ENCODE data around the gene ELMOD1.

Gene ELMOD1

GRCh38 chr11:107675902-107676301, 85.0 kb downstream of the ELMOD1 start:
- Histone ChIP-seq H3K27ac (replicated peaks) (no peak overlapping the region), H3K27me3 (ENCODE audit: insufficient read depth, poor library complexity, severe bottlenecking) (no peaks in the 10 kb centered on the region), H3K4me3 (replicated peaks; ENCODE audit: insufficient read depth, low read length) (no peak overlapping the region)
- no peak for DNase-seq (ENCODE audit: low read depth in 1 of 2, low spot score in 1 of 2)
- TF ChIP-seq POLR2AphosphoS5 (IDR thresholded peaks at IDR 0.05; ENCODE audit: low read depth) = no peak
- TF ChIP-seq, protein P1, sequence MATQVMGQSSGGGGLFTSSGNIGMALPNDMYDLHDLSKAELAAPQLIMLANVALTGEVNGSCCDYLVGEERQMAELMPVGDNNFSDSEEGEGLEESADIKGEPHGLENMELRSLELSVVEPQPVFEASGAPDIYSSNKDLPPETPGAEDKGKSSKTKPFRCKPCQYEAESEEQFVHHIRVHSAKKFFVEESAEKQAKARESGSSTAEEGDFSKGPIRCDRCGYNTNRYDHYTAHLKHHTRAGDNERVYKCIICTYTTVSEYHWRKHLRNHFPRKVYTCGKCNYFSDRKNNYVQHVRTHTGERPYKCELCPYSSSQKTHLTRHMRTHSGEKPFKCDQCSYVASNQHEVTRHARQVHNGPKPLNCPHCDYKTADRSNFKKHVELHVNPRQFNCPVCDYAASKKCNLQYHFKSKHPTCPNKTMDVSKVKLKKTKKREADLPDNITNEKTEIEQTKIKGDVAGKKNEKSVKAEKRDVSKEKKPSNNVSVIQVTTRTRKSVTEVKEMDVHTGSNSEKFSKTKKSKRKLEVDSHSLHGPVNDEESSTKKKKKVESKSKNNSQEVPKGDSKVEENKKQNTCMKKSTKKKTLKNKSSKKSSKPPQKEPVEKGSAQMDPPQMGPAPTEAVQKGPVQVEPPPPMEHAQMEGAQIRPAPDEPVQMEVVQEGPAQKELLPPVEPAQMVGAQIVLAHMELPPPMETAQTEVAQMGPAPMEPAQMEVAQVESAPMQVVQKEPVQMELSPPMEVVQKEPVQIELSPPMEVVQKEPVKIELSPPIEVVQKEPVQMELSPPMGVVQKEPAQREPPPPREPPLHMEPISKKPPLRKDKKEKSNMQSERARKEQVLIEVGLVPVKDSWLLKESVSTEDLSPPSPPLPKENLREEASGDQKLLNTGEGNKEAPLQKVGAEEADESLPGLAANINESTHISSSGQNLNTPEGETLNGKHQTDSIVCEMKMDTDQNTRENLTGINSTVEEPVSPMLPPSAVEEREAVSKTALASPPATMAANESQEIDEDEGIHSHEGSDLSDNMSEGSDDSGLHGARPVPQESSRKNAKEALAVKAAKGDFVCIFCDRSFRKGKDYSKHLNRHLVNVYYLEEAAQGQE (IDR thresholded peaks at IDR 0.05; ENCODE audit: insufficient replicate concordance, low read depth) = no peak
- TF ChIP-seq SPI1 (IDR thresholded peaks at IDR 0.05; ENCODE audit: borderline replicate concordance, low read depth) = no peak

DNA sequence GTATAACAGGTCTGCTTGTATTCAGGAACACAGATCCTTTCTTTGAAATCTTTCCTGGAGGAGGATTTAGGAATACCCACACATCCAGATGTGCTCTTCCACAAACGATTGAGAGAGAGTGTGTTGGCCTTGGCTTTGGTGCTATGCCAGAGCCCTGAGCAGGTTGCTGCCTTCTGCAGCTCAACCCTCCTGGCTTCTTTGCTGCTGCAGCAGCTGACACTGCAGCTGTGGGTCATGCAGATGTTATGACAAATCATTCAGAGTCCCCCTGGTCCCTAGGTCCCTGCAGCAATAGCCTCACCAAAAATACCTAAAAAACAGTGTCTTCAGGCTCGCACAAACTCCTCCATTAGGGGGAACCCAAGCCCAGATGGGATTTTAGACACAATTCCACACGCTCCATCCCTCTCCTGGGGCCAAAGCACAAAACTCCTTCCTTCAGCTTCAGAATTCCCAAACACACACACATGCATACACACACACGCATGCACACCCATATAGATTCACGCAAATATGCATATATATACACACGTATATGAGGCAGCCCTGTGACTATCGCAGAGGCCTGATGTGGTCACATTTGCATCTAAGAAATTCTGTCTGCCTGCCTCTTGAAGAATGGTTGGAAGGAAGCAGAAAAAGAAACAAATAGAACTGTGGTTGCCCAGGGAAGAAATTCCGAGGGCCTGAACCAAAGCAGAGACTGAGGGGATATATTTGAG, 85.5 kb downstream of the ELMOD1 start:
- no peak for TF ChIP-seq GABPA (IDR thresholded peaks at IDR 0.05; ENCODE audit: low read depth)
- TF ChIP-seq, protein P2, sequence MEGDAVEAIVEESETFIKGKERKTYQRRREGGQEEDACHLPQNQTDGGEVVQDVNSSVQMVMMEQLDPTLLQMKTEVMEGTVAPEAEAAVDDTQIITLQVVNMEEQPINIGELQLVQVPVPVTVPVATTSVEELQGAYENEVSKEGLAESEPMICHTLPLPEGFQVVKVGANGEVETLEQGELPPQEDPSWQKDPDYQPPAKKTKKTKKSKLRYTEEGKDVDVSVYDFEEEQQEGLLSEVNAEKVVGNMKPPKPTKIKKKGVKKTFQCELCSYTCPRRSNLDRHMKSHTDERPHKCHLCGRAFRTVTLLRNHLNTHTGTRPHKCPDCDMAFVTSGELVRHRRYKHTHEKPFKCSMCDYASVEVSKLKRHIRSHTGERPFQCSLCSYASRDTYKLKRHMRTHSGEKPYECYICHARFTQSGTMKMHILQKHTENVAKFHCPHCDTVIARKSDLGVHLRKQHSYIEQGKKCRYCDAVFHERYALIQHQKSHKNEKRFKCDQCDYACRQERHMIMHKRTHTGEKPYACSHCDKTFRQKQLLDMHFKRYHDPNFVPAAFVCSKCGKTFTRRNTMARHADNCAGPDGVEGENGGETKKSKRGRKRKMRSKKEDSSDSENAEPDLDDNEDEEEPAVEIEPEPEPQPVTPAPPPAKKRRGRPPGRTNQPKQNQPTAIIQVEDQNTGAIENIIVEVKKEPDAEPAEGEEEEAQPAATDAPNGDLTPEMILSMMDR (IDR thresholded peaks at IDR 0.05; ENCODE audit: insufficient read depth, low read length) = no peak
- no peak for TF ChIP-seq POLR2AphosphoS5 (IDR thresholded peaks at IDR 0.05; ENCODE audit: low read depth)
- TF ChIP-seq, protein P1 (IDR thresholded peaks at IDR 0.05; ENCODE audit: insufficient replicate concordance, low read depth) = no peak
- Histone ChIP-seq H3K4me3 (replicated peaks; ENCODE audit: insufficient read depth, low read length) (no peak overlapping the region), H3K27ac (replicated peaks) (no peak overlapping the region), H3K27me3 (ENCODE audit: insufficient read depth, poor library complexity, severe bottlenecking) (no peaks in the 10 kb centered on the region)
- no peak for DNase-seq (ENCODE audit: low read depth in 1 of 2, low spot score in 1 of 2)

DNA sequence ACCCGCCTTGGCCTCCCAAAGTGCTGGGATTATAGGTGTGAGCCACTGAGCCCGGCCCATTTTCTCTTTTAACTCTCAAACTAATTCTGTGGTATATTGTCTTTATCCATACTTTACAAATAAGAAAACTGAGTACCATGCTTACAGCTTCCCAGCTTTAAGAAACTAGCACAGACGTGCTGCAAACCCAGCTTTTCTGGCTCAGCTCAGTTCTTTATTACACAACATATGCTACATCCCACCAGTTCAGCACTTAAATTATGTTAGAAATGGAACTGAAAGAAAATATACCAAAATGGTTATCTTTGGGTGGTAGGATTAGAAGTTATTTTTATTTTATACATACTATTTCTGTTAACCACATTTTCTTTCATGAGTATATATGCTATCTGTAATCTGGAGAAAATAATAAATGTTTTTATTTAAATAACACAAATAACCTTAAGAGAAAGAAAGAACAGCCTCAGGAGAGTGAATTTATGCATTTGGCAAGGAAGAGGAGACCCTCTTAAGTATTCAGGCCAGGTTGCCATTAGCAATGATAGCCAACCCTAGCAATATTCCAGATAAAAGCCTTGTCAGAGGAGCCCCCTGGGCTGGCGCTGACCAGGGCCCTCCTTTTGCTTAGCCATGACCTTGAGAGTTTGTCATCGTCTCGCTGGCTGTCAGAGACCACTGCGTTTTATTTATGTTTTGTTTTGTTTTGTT, 87.1 kb downstream of the ELMOD1 start:
- Histone ChIP-seq H3K27ac (replicated peaks) (no peak overlapping the region), H3K4me3 (replicated peaks; ENCODE audit: insufficient read depth, low read length) (no peak overlapping the region), H3K27me3 (ENCODE audit: insufficient read depth, poor library complexity, severe bottlenecking) (no peaks in the 10 kb centered on the region)
- no peak for TF ChIP-seq POLR2AphosphoS5 (IDR thresholded peaks at IDR 0.05; ENCODE audit: low read depth)
- TF ChIP-seq, protein P1 (IDR thresholded peaks at IDR 0.05; ENCODE audit: insufficient replicate concordance, low read depth) = no peak
- no peak for TF ChIP-seq GABPA (IDR thresholded peaks at IDR 0.05; ENCODE audit: low read depth)
- TF ChIP-seq, protein P2 (IDR thresholded peaks at IDR 0.05; ENCODE audit: insufficient read depth, low read length) = no peak
- TF ChIP-seq SPI1 (IDR thresholded peaks at IDR 0.05; ENCODE audit: borderline replicate concordance, low read depth) = no peak
- no peak for DNase-seq (ENCODE audit: low read depth in 1 of 2, low spot score in 1 of 2)
